ENCODE measurements around the gene PRSS48. TPM values are rescaled to one million over a fixed set of nuclear protein-coding genes. Genes with fewer than 3 reads are reported as not detected.

PRSS48 gene
- polyA plus RNA-seq, 6 donors from 2014 or later: not detected

DNA sequence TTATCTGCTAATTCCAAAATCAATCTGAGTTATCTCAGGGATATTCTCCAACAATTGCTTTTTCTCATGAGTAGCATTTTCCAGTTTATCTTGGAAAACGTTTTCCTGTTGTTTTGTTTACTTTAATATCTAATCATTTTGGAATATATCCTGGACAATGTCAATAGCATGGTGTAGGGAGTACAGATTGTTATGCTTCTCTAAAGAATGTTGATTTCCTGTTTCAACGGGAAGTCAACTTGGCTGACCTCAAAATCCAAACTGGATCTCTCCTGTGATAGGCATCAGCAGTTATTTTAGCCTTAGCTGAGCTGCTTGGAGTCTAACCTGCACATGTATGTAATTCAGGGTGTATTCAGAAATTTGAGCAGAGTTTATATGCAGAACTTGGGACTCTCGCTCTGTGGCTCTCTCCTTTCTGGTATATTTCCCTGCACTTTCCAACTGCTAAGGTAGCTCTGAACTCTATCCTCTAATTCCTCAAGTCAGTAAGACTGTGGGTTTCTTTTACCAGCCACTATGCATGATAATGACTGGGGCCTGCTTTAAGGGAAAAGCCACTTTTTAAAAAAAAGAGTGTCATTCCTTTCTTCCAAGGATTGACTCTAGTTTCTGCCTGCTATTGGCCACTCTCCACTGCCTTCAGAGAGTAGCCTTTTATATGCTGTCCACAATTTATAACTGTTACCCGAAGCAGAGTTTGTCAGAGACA, 7.7 kb downstream of the PRSS48 start:
- H3K4me3 Mint-ChIP-seq: no peak overlapping the region
- H3K27me3 Mint-ChIP-seq: peaks cover 0 to 2% (median 0%) of the 10 kb centered on the region in 3 donors
- H3K4me1 Mint-ChIP-seq: no peaks in the 10 kb centered on the region
- DNase-seq (no peak), ATAC-seq (ENCODE audit: low read depth in 2 of 2) (no peak)
- peaks cover 0 to 7% of the 10 kb centered on the region in 2 donors for H3K36me3 Mint-ChIP-seq
- H3K9me3 Mint-ChIP-seq: peaks cover 4 to 34% (median 21%) of the 10 kb centered on the region in 7 donors
- no peak overlapping the region for H3K27ac Mint-ChIP-seq

- Mint-ChIP-seq H3K9me3 (peaks cover 8 to 30% (median 24%) of the 10 kb centered on the region in 7 donors), H3K27me3 (no peaks in the 10 kb centered on the region), H3K4me3 (no peak overlapping the region), H3K4me1 (no peaks in the 10 kb centered on the region), H3K27ac (no peak overlapping the region), H3K36me3 (peaks cover 0 to 7% of the 10 kb centered on the region in 2 donors)
- no peak for ATAC-seq (ENCODE audit: low read depth in 2 of 2)
- no peak for DNase-seq
Observed at GRCh38 chr4:151287409-151287808, 10.4 kb downstream of the PRSS48 start.

- Mint-ChIP-seq H3K36me3 (no peaks in the 10 kb centered on the region), H3K4me1 (no peaks in the 10 kb centered on the region), H3K4me3 (no peak overlapping the region), H3K9me3 (peaks cover 2 to 13% (median 6%) of the 10 kb centered on the region in 7 donors), H3K27ac (no peak overlapping the region), H3K27me3 (no peaks in the 10 kb centered on the region)
- ATAC-seq (ENCODE audit: low read depth in 2 of 2) (no peak), DNase-seq (no peak)
Observed at GRCh38 chr4:151291485-151291884, 14.5 kb downstream of the PRSS48 start.

DNA sequence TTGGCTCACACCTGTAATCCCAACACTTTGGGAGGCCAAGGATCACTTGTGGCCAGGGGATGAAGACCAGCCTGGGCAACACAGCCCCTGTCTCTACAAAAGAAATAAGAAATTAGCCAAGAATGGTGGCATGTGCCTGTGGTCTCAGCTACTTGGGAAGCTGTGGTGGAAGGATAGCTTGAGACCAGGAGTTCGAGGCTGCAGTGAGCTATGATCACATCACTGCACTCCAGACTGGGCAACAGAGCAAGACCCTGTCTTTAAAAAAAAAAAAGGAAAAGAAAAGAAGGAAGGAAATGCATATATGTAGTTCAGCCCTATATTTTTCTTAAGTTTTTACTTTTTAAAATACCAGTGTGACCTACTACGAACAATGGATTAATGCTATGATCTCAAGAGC, 15.1 kb downstream of the PRSS48 start:
- DNase-seq (no peak), ATAC-seq (ENCODE audit: low read depth in 2 of 2) (no peak)
- Mint-ChIP-seq H3K4me3 (no peak overlapping the region), H3K4me1 (no peaks in the 10 kb centered on the region), H3K27ac (no peak overlapping the region), H3K9me3 (peaks cover 2 to 13% (median 6%) of the 10 kb centered on the region in 7 donors), H3K36me3 (no peaks in the 10 kb centered on the region), H3K27me3 (peaks cover 0 to under 1% (median 0%) of the 10 kb centered on the region in 3 donors)

DNA sequence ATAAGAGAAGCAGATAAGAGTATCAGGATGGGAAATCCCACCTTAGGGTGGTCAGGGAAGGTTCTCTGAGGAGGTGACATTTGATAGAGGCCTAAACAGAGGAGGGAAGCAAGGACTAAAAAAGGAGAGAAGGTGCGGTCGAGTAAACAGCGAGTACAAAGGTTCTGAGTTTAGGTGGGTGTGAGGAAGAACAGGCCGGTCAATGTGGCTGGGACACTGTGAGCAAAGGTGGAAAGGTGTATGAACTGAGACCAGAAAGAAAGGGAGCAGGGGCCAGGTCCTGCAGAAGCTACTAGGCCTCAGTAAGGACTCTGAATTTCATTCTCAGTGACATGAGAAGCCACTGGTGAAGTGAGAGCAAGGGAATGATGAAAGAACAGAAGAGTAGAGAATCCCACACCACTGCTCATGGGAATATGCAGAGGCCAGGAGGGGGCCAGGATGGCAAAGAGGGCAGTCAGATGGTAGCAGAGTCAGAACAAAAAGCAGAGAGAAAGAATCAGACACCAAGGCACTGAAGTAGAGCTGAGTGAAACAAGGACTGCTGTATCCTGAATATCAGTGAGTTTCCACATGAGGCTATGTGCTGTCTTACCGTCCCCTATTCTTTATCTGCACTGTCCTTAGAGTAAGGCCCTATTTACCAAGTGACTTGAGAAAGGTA, 18.0 kb downstream of the PRSS48 start:
- Mint-ChIP-seq H3K4me3 (no peak overlapping the region), H3K36me3 (no peaks in the 10 kb centered on the region), H3K27me3 (peaks cover 0 to 12% (median 0%) of the 10 kb centered on the region in 3 donors), H3K4me1 (no peaks in the 10 kb centered on the region), H3K9me3 (peaks cover 2 to 7% (median 5%) of the 10 kb centered on the region in 7 donors), H3K27ac (peak overlapping the region in 1 of 6 donors; percentile 11)
- ATAC-seq (ENCODE audit: low read depth in 2 of 2) (no peak), DNase-seq (no peak)

GRCh38 chr4:151296227-151296626, 19.3 kb downstream of the PRSS48 start:
- no peak for ATAC-seq (ENCODE audit: low read depth in 2 of 2)
- peaks cover 0 to 5% (median 0%) of the 10 kb centered on the region in 7 donors for H3K9me3 Mint-ChIP-seq
- no peak overlapping the region for H3K4me3 Mint-ChIP-seq
- DNase-seq: no peak
- no peaks in the 10 kb centered on the region for H3K36me3 Mint-ChIP-seq
- no peak overlapping the region for H3K27ac Mint-ChIP-seq
- no peaks in the 10 kb centered on the region for H3K4me1 Mint-ChIP-seq
- H3K27me3 Mint-ChIP-seq: peaks cover 0 to 12% (median 0%) of the 10 kb centered on the region in 3 donors

GRCh38 chr4:151297170-151297569, 20.2 kb downstream of the PRSS48 start:
- Mint-ChIP-seq H3K4me1 (no peaks in the 10 kb centered on the region), H3K27me3 (peaks cover 0 to 18% (median 5%) of the 10 kb centered on the region in 3 donors), H3K4me3 (no peak overlapping the region), H3K9me3 (peaks cover 0 to 5% (median 4%) of the 10 kb centered on the region in 7 donors), H3K27ac (no peak overlapping the region), H3K36me3 (no peaks in the 10 kb centered on the region)
- no peak for ATAC-seq (ENCODE audit: low read depth in 2 of 2)
- DNase-seq: no peak

DNA sequence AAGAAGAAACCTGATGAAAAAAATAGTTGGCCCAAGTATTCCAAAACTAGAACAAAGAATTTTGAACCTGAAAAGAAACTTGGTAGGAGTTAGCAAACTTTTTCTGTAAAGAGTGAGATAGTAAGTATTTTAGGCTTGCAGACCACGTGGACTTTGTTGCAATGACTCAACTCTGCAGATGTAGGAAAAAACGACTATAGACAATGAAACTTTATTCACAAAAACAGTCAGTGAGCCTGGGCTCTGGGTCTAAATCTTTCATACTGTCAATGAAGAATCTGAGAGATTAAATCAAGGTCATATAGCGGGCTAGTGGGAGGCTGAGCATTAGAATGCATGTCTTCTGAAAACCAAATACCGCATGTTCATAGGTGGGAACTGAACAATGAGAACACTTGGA, 25.5 kb downstream of the PRSS48 start:
- Mint-ChIP-seq H3K27me3 (peaks cover 0 to 14% (median 7%) of the 10 kb centered on the region in 3 donors), H3K36me3 (no peaks in the 10 kb centered on the region), H3K4me3 (no peak overlapping the region), H3K4me1 (no peaks in the 10 kb centered on the region), H3K27ac (no peak overlapping the region), H3K9me3 (peaks cover 0 to 16% (median 1%) of the 10 kb centered on the region in 7 donors)
- DNase-seq (no peak), ATAC-seq (ENCODE audit: low read depth in 2 of 2) (no peak)

DNA sequence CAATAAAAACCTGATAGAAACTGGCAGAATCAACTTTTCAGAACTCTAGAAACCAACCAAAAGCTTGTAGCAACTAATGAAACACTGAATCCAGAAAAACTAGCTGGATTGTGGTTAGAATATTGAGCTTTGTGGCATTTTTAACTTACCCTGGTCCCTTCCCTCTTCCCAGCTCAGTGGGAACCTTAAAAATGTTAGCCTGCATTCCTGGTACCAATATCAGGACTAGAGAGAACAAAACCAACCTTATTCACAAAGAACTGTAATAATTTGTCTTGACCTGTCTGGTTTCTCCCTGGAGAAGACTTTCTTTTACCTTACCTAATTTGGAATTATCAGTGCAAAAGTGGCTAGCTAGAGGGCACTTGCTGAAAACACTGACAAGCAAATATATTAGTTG, 27.3 kb downstream of the PRSS48 start:
- Mint-ChIP-seq H3K9me3 (peaks cover 0 to 17% (median 1%) of the 10 kb centered on the region in 7 donors), H3K36me3 (no peaks in the 10 kb centered on the region), H3K27ac (no peak overlapping the region), H3K27me3 (peaks cover 0 to 7% (median 7%) of the 10 kb centered on the region in 3 donors), H3K4me1 (no peaks in the 10 kb centered on the region), H3K4me3 (no peak overlapping the region)
- DNase-seq (no peak), ATAC-seq (ENCODE audit: low read depth in 2 of 2) (no peak)

GRCh38 chr4:151304755-151305154, 27.8 kb downstream of the PRSS48 start:
- Mint-ChIP-seq H3K36me3 (no peaks in the 10 kb centered on the region), H3K27me3 (peaks cover 0 to 7% (median 7%) of the 10 kb centered on the region in 3 donors), H3K27ac (no peak overlapping the region), H3K4me3 (no peak overlapping the region), H3K4me1 (no peaks in the 10 kb centered on the region), H3K9me3 (peaks cover 0 to 17% (median 1%) of the 10 kb centered on the region in 7 donors)
- no peak for DNase-seq
- no peak for ATAC-seq (ENCODE audit: low read depth in 2 of 2)

DNA sequence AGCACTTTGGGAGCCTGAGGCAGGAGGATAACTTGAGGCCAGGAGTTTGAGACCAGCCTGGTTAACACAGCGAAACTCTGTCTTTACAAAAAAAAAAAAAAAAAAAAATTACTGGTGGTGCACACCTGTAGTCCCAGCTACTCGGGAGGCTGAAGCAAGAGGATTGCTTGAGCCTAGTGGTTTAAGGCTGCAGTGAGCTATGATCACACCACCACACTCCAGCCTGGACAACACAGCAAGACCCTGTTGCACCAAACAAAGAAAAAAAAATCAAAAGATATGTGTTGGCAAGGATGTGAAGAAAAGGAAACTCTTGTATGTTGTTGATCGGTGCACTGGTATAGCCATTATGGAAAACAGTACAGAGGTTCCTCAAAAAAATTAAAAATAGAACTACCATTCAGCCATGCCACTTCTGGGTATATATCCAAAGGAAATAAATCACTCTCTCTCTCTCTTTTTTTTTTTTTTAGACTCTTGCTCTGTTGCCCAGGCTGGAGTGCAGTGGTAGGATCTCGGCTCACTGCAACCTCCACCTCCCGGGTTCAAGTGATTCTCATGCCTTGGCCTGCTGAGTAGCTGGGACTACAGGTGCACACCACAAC, 33.3 kb downstream of the PRSS48 start:
- Mint-ChIP-seq H3K4me1 (no peaks in the 10 kb centered on the region), H3K4me3 (no peak overlapping the region), H3K27me3 (no peaks in the 10 kb centered on the region), H3K9me3 (peaks cover 0 to 7% (median 0%) of the 10 kb centered on the region in 7 donors), H3K27ac (no peak overlapping the region), H3K36me3 (no peaks in the 10 kb centered on the region)
- DNase-seq (no peak), ATAC-seq (ENCODE audit: low read depth in 2 of 2) (no peak)

- no peaks in the 10 kb centered on the region for H3K36me3 Mint-ChIP-seq
- peaks cover 0 to 13% (median 0%) of the 10 kb centered on the region in 3 donors for H3K27me3 Mint-ChIP-seq
- no peak for ATAC-seq (ENCODE audit: low read depth in 2 of 2)
- no peak overlapping the region for H3K27ac Mint-ChIP-seq
- DNase-seq: no peak
- H3K4me1 Mint-ChIP-seq: no peaks in the 10 kb centered on the region
- no peaks in the 10 kb centered on the region for H3K9me3 Mint-ChIP-seq
- H3K4me3 Mint-ChIP-seq: no peak overlapping the region
Observed at GRCh38 chr4:151313306-151314009, 36.5 kb downstream of the PRSS48 start.

DNA sequence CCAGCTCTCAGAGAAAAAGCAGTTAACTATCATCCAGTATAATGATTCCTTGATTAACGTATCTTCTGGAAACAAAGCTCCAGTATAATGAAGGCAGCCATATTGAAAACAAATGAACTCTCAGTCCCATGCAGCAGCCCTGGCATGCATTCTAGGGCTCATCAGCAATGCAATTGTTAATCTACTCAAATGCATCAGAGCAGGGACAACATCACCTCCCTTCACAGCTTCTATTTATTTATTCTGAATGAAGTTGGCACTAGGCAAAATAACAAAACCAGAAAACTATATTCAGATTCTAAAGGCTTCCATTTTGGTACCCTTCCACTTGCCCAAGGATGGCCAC, 37.0 kb downstream of the PRSS48 start:
- no peaks in the 10 kb centered on the region for H3K4me1 Mint-ChIP-seq
- DNase-seq (no peak), ATAC-seq (ENCODE audit: low read depth in 2 of 2) (no peak)
- no peaks in the 10 kb centered on the region for H3K9me3 Mint-ChIP-seq
- H3K27me3 Mint-ChIP-seq: peaks cover 0 to 13% (median 0%) of the 10 kb centered on the region in 3 donors
- H3K36me3 Mint-ChIP-seq: no peaks in the 10 kb centered on the region
- H3K27ac Mint-ChIP-seq: no peak overlapping the region
- H3K4me3 Mint-ChIP-seq: no peak overlapping the region

Data from naive B cell (primary cell).